Upper lobe of left lung (tissue), 6 donors: ENCODE results near the gene ARAF. TPM values are rescaled to one million over a fixed set of nuclear protein-coding genes. Genes with fewer than 3 reads are reported as not detected.

Experiments used
- ATAC-seq, 2 donors: fragments of 200-7000 bp; cut with Tn5 transposase; one replicate each; pipeline ENCODE4 v1.9.1; 2022; ENCODE audit warnings: mild to moderate bottlenecking in 2 of 2, moderate library complexity in 2 of 2; ENCODE audit not compliant: low FRiP score in 2 of 2
- DNase-seq, 2 donors: peaks; one replicate each; pipeline ENCODE4 v3.0.0-alpha.2; 2019 to 2020
- H3K27ac ChIP-seq, 4 donors: fragments of 200-600 bp; sonication (generic); one replicate each; pipeline ENCODE4 v1.5.1; 2016 to 2019
- H3K27me3 ChIP-seq, 4 donors: fragments of 200-600 bp; sonication (generic); one replicate each; pipeline ENCODE4 v1.5.1; 2017 to 2019
- H3K36me3 ChIP-seq, 4 donors: fragments of 200-600 bp; sonication (generic); one replicate each; pipeline ENCODE4 v1.5.1; 2016 to 2019
- H3K4me1 ChIP-seq, 4 donors: fragments of 200-600 bp; sonication (generic); one replicate each; pipeline ENCODE4 v1.5.1; 2018 to 2019
- H3K4me3 ChIP-seq, 4 donors: fragments of 200-600 bp; sonication (generic); one replicate each; pipeline ENCODE4 v1.5.1; 2017 to 2019; ENCODE audit warnings: mild to moderate bottlenecking in 2 of 4, moderate library complexity in 1 of 4
- H3K9me3 ChIP-seq, 4 donors: fragments of 200-600 bp; sonication (generic); one replicate each; pipeline ENCODE4 v1.5.1; 2018 to 2019
- CTCF ChIP-seq, 6 experiments: fragments of 450-650 bp in 4 of 6; fragments of 200-600 bp in 2 of 6; sonication (generic) in 2 of 6; IDR thresholded peaks; one replicate each; pipeline ENCODE4 v1.5.1; 2016 to 2019; ENCODE audit warnings: antibody characterized with exemption in 6 of 6
- EP300 ChIP-seq, 4 donors: sonication (generic); formaldehyde crosslinking; IDR thresholded peaks; one replicate each; pipeline ENCODE4 v1.5.1; 2017; ENCODE audit warnings: antibody characterized with exemption in 4 of 4, control low read depth in 2 of 4
- POLR2A ChIP-seq, 4 donors: fragments of 450-650 bp; IDR thresholded peaks; one replicate each; pipeline ENCODE4 v1.5.1; 2016 to 2017; ENCODE audit warnings: antibody characterized with exemption in 4 of 4, mild to moderate bottlenecking in 2 of 4
- POLR2AphosphoS5 ChIP-seq, 2 donors: sonication (generic); formaldehyde crosslinking; IDR thresholded peaks; one replicate each; pipeline ENCODE4 v1.5.1; 2017; ENCODE audit warnings: antibody characterized with exemption in 2 of 2
- WGBS, 2 donors: methylation state at CpG; one replicate each; pipeline ENCODE4 v1.1.5; 2017 to 2018; 5-methylcytosine and 5-hydroxymethylcytosine counted together
- total RNA-seq, 6 donors: library from RNA; depleted of rRNA in 4 of 6; stranded (reverse); fragments of >200 nt in 4 of 6; gene quantifications; one replicate each; pipeline versions ENCODE4 v1.1.0 to v1.2.1, GENCODE V29; 2016 to 2021
- donor health status: DM: no; HTN: no; CAD: no; lungs with moderate emphysema.
- donor health status: DM: no; HTN: yes; CAD: no; lungs with severe emphysema.

Gene ARAF
- total RNA-seq, 6 donors from 2014 or later: 42.0 to 104 (median 85.2) TPM

GRCh38 chrX:47573341-47574075 is 12.5 kb downstream of the ARAF start:
- ATAC-seq (peak in 1 of 2 donors; percentile 79), DNase-seq (no peak)
- Histone ChIP-seq H3K4me3 (peak overlapping the region in 3 of 4 donors; percentile 11 to 35 (median 24)), H3K4me1 (peaks cover 0 to 7% (median 5%) of the 10 kb centered on the region in 4 donors), H3K27ac (peak overlapping the region; percentile 18 to 65 (median 56)), H3K27me3 (no peaks in the 10 kb centered on the region), H3K9me3 (no peaks in the 10 kb centered on the region), H3K36me3 (peaks cover 0 to 31% (median 16%) of the 10 kb centered on the region in 4 donors)
- no peak for TF ChIP-seq POLR2A (IDR thresholded peaks at IDR 0.05)
- no peak for TF ChIP-seq CTCF (IDR thresholded peaks at IDR 0.05)
- TF ChIP-seq POLR2AphosphoS5 (IDR thresholded peaks at IDR 0.05): no peak
- no peak for TF ChIP-seq EP300 (IDR thresholded peaks at IDR 0.05)
- 23 to 51% methylated on average over 6 to 20 of the region's 20 CpGs for WGBS, 2 donors

- DNase-seq (peak in 1 of 2 donors; percentile 80), ATAC-seq (peak in 1 of 2 donors; percentile 66)
- TF ChIP-seq POLR2A (IDR thresholded peaks at IDR 0.05) (no peak), POLR2AphosphoS5 (IDR thresholded peaks at IDR 0.05) (no peak), EP300 (IDR thresholded peaks at IDR 0.05) (no peak), CTCF (IDR thresholded peaks at IDR 0.05) (no peak)
- peak overlapping the region in 3 of 4 donors; percentile 11 to 35 (median 24) for H3K4me3 ChIP-seq
- peaks cover 0 to 25% (median 11%) of the 10 kb centered on the region in 4 donors for H3K36me3 ChIP-seq
- no peaks in the 10 kb centered on the region for H3K27me3 ChIP-seq
- peaks cover 0 to 12% (median 6%) of the 10 kb centered on the region in 4 donors for H3K4me1 ChIP-seq
- peak overlapping the region; percentile 18 to 65 (median 56) for H3K27ac ChIP-seq
- WGBS, 2 donors: 25 to 37% methylated on average over 8 to 19 of the region's 41 CpGs
- no peaks in the 10 kb centered on the region for H3K9me3 ChIP-seq
These were observed 13.1 kb downstream of the ARAF start for GRCh38 chrX:47574076-47574546.

- no peaks in the 10 kb centered on the region for H3K27me3 ChIP-seq
- TF ChIP-seq POLR2A (IDR thresholded peaks at IDR 0.05) (no peak), EP300 (IDR thresholded peaks at IDR 0.05) (no peak), CTCF (IDR thresholded peaks at IDR 0.05) (no peak), POLR2AphosphoS5 (IDR thresholded peaks at IDR 0.05) (no peak)
- peak in 1 of 2 donors; percentile 43 for DNase-seq
- H3K27ac ChIP-seq: peak overlapping the region in 3 of 4 donors; percentile 18 to 65 (median 64)
- no peak for ATAC-seq
- 56% methylated on average over 25 of the region's 27 CpGs; no CpG with 5 or more reads in 1 of the 2 donors for WGBS, 2 donors
- H3K36me3 ChIP-seq: peaks cover 0 to 19% (median 9%) of the 10 kb centered on the region in 4 donors
- H3K4me1 ChIP-seq: peaks cover 0 to 15% (median 8%) of the 10 kb centered on the region in 4 donors
- H3K4me3 ChIP-seq: peak overlapping the region in 3 of 4 donors; percentile 11 to 35 (median 24)
- H3K9me3 ChIP-seq: no peaks in the 10 kb centered on the region
These were observed 13.7 kb downstream of the ARAF start for GRCh38 chrX:47574547-47575301.

- Histone ChIP-seq H3K4me3 (no peak overlapping the region), H3K9me3 (no peaks in the 10 kb centered on the region), H3K27ac (no peak overlapping the region), H3K27me3 (no peaks in the 10 kb centered on the region), H3K4me1 (peaks cover 0 to 15% (median 8%) of the 10 kb centered on the region in 4 donors), H3K36me3 (peaks cover 0 to 8% (median 2%) of the 10 kb centered on the region in 4 donors)
- TF ChIP-seq EP300 (IDR thresholded peaks at IDR 0.05): no peak
- TF ChIP-seq POLR2AphosphoS5 (IDR thresholded peaks at IDR 0.05): no peak
- no peak for TF ChIP-seq POLR2A (IDR thresholded peaks at IDR 0.05)
- TF ChIP-seq CTCF (IDR thresholded peaks at IDR 0.05): no peak
- DNase-seq: no peak
- WGBS, 2 donors: 88 to 98% methylated on average over 7 to 20 of the region's 20 CpGs
- ATAC-seq: no peak
These were observed 15.3 kb downstream of the ARAF start for GRCh38 chrX:47576021-47576898.
